Hepatocyte (in vitro differentiated cells): ENCODE results near the gene ACKR4. TPM values are rescaled to one million over a fixed set of nuclear protein-coding genes. Genes with fewer than 3 reads are reported as not detected.

Experiments
- DNase-seq: peaks from one replicate; pipeline ENCODE4 v3.0.0-alpha.2; 2016; ENCODE audit warnings: low spot score
- H2AFZ ChIP-seq: fragments of 200-600 bp; sonication (generic); 2 replicates; pipeline ENCODE4 v1.6.0; 2016; ENCODE audit warnings: antibody characterized with exemption, mild to moderate bottlenecking
- H3K27ac ChIP-seq: fragments of 200-600 bp; sonication (generic); 2 replicates; pipeline ENCODE4 v1.5.1; 2016; ENCODE audit warnings: mild to moderate bottlenecking
- H3K27me3 ChIP-seq: fragments of 200-600 bp; sonication (generic); 2 replicates; pipeline ENCODE4 v1.6.1; 2016
- H3K36me3 ChIP-seq: fragments of 200-600 bp; sonication (generic); replicated peaks from 2 replicates; pipeline ENCODE4 v1.5.1; 2016; ENCODE audit warnings: low read depth; ENCODE audit not compliant: insufficient read depth
- H3K4me1 ChIP-seq: fragments of 200-600 bp; sonication (generic); 2 replicates; pipeline ENCODE4 v1.5.1; 2016; ENCODE audit warnings: mild to moderate bottlenecking, moderate library complexity; ENCODE audit not compliant: insufficient read depth
- H3K4me2 ChIP-seq: fragments of 200-600 bp; sonication (generic); 2 replicates; pipeline ENCODE4 v1.6.0; 2016
- H3K4me3 ChIP-seq: fragments of 200-600 bp; sonication (generic); 2 replicates; pipeline ENCODE4 v1.5.1; 2016; ENCODE audit warnings: mild to moderate bottlenecking
- H3K79me2 ChIP-seq: fragments of 200-600 bp; sonication (generic); 2 replicates; pipeline ENCODE4 v1.6.0; 2017; ENCODE audit warnings: mild to moderate bottlenecking
- H3K9me2 ChIP-seq: fragments of 200-600 bp; sonication (generic); replicated peaks from 2 replicates; pipeline ENCODE4 v1.6.0; 2017; ENCODE audit warnings: mild to moderate bottlenecking; ENCODE audit not compliant: insufficient read depth
- H3K9me3 ChIP-seq: fragments of 200-600 bp; sonication (generic); 2 replicates; pipeline ENCODE4 v1.5.1; 2016; ENCODE audit warnings: low read depth, mild to moderate bottlenecking
- H4K20me1 ChIP-seq: fragments of 200-600 bp; sonication (generic); 2 replicates; pipeline ENCODE4 v1.6.0; 2016; ENCODE audit warnings: mild to moderate bottlenecking; ENCODE audit not compliant: insufficient read depth, poor library complexity, severe bottlenecking
- CTCF ChIP-seq: fragments of 200-600 bp; sonication (generic); IDR thresholded peaks from 2 replicates; pipeline ENCODE4 v1.5.1; 2016; ENCODE audit warnings: antibody characterized with exemption, mild to moderate bottlenecking; ENCODE audit not compliant: poor library complexity
- EZH2 ChIP-seq: fragments of 200-600 bp; sonication (generic); IDR thresholded peaks from 2 replicates; pipeline ENCODE4 v1.6.1; 2016; ENCODE audit warnings: antibody characterized with exemption, mild to moderate bottlenecking, borderline replicate concordance
- EZH2phosphoT487 ChIP-seq: fragments of 200-600 bp; sonication (generic); IDR thresholded peaks from one replicate; pipeline ENCODE4 v1.6.1; 2018; ENCODE audit warnings: antibody characterized with exemption, mild to moderate bottlenecking, low read depth, moderate library complexity; ENCODE audit not compliant: unreplicated experiment, severe bottlenecking
- WGBS: methylation state at CpG from one replicate; pipeline ENCODE4 v1.1.6; 2016; ENCODE audit warnings: low lambda C conversion rate; ENCODE audit errors: missing lambda C conversion rate; 5-methylcytosine and 5-hydroxymethylcytosine counted together
- polyA plus RNA-seq: library from polyadenylated mRNA; unstranded; fragments of >200 nt; fragmentation: Nextera tagmentation; extraction: Ambion mirVana; gene quantifications from 2 replicates; pipeline ENCODE4 v1.2.1, GENCODE V29; 2016
- total RNA-seq: library from RNA; depleted of rRNA; stranded (reverse); fragments of >200 nt; gene quantifications from 2 replicates; pipeline ENCODE4 v1.2.3, GENCODE V29; 2014

ACKR4 gene
- total and polyA plus RNA-seq, 2 experiments from 2014 or later, result 1.2 to 1.8 TPM

- Histone ChIP-seq H3K79me2 (no peaks in the 10 kb centered on the region), H3K27ac (no peak overlapping the region), H3K4me2 (no peak overlapping the region), H3K9me2 (no peaks in the 10 kb centered on the region), H3K36me3 (no peaks in the 10 kb centered on the region), H2AFZ (no peak overlapping the region), H3K9me3 (no peaks in the 10 kb centered on the region), H3K27me3 (no peaks in the 10 kb centered on the region), H4K20me1 (no peaks in the 10 kb centered on the region), H3K4me3 (no peak overlapping the region), H3K4me1 (no peaks in the 10 kb centered on the region)
- 94% methylated on average over 5 of the region's 5 CpGs for WGBS
- DNase-seq, result no peak
- TF ChIP-seq EZH2phosphoT487, result no peak
- no peak for TF ChIP-seq CTCF
- no peak for TF ChIP-seq EZH2
Measured at GRCh38 chr3:132573797-132574211, 23.3 kb upstream of the ACKR4 start.

- Histone ChIP-seq H4K20me1 (no peaks in the 10 kb centered on the region), H2AFZ (no peak overlapping the region), H3K4me1 (no peaks in the 10 kb centered on the region), H3K4me2 (no peak overlapping the region), H3K27me3 (no peaks in the 10 kb centered on the region), H3K4me3 (no peak overlapping the region), H3K9me3 (no peaks in the 10 kb centered on the region), H3K79me2 (no peaks in the 10 kb centered on the region), H3K27ac (no peak overlapping the region), H3K9me2 (no peaks in the 10 kb centered on the region), H3K36me3 (no peaks in the 10 kb centered on the region)
- no peak for DNase-seq
- TF ChIP-seq EZH2, result no peak
- no peak for TF ChIP-seq EZH2phosphoT487
- no peak for TF ChIP-seq CTCF
- 98% methylated on average over 1 of the region's 1 CpG for WGBS
Measured at GRCh38 chr3:132587401-132587800, 9.7 kb upstream of the ACKR4 start.

DNA sequence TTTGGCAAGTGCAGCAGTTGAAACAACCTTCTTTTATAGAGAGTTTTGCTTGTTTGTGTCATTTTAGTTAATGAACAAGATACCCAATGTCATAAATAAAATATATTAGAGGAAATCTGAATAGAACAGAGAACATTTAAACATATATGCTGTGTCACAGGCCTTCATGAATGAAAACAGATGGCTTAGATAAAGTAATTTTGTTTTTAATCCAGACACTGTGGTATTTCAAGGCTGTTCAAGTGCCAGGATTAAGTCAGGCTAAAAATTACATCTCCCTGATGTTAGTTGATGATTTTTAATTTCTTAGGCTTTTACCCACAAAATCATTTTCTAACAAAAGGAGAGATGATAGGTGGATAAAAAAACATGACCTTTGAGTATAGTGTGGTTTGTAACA, 4.9 kb upstream of the ACKR4 start:
- Histone ChIP-seq H3K27me3 (no peaks in the 10 kb centered on the region), H3K79me2 (no peaks in the 10 kb centered on the region), H3K9me3 (no peaks in the 10 kb centered on the region), H2AFZ (no peak overlapping the region), H3K9me2 (no peaks in the 10 kb centered on the region), H3K4me1 (no peaks in the 10 kb centered on the region), H3K27ac (no peak overlapping the region), H4K20me1 (no peaks in the 10 kb centered on the region), H3K36me3 (no peaks in the 10 kb centered on the region), H3K4me3 (no peak overlapping the region), H3K4me2 (no peak overlapping the region)
- no peak for TF ChIP-seq EZH2phosphoT487
- TF ChIP-seq EZH2, result no peak
- TF ChIP-seq CTCF, result no peak
- no peak for DNase-seq

DNA sequence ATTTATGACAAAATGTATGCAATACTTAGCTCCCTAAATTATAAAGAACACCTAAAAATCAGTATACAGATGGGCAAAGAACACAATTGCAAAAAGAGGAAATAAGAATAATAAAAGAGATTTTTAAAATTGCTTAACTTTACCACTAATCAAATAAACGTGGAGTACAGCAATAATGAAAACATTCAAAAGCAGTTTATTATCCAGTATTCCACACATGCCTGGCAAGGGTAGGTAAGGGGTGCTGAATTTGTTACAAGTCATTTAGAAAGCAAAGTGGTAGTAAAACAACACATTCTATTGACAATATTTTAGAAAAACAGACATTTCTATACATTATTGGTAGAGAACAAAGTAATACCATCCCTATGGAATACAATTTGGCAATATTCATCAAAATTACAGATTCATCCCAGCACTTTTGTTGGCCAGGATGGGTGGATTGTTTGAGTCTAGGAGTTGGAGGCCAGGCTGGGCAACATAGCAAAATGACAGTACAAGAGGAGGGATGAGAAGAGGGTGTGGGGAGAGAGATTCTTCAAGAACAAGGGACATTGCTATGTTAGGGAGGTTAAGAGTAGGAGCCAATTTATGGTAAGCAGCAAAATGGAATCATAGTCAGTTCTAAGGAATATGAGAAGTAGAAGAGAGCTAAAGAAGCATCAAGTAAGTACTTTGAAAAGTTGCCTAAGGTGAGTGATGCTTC, 3.7 kb upstream of the ACKR4 start:
- whole genome bisulfite sequencing, result 92% methylated on average over 1 of the region's 1 CpG
- no peaks in the 10 kb centered on the region for H3K79me2 ChIP-seq
- no peaks in the 10 kb centered on the region for H3K9me3 ChIP-seq
- no peaks in the 10 kb centered on the region for H3K9me2 ChIP-seq
- no peaks in the 10 kb centered on the region for H3K27me3 ChIP-seq
- no peaks in the 10 kb centered on the region for H3K4me1 ChIP-seq
- no peak overlapping the region for H3K4me2 ChIP-seq
- no peak for DNase-seq
- H4K20me1 ChIP-seq, result no peaks in the 10 kb centered on the region
- H2AFZ ChIP-seq, result no peak overlapping the region
- no peak overlapping the region for H3K27ac ChIP-seq
- TF ChIP-seq EZH2 (no peak), EZH2phosphoT487 (no peak), CTCF (no peak)
- H3K36me3 ChIP-seq, result no peaks in the 10 kb centered on the region
- no peak overlapping the region for H3K4me3 ChIP-seq
